GM21528 (cell line): Measurements from ENCODE around the gene IGSF21.

ENCODE experiments used
- ATAC-seq: cut with Tn5 transposase; IDR thresholded peaks from one replicate; pipeline ENCODE4 v1.9.1; 2021; ENCODE audit warnings: mild to moderate bottlenecking, moderate library complexity; ENCODE audit not compliant: unreplicated experiment, low FRiP score

IGSF21 gene

DNA sequence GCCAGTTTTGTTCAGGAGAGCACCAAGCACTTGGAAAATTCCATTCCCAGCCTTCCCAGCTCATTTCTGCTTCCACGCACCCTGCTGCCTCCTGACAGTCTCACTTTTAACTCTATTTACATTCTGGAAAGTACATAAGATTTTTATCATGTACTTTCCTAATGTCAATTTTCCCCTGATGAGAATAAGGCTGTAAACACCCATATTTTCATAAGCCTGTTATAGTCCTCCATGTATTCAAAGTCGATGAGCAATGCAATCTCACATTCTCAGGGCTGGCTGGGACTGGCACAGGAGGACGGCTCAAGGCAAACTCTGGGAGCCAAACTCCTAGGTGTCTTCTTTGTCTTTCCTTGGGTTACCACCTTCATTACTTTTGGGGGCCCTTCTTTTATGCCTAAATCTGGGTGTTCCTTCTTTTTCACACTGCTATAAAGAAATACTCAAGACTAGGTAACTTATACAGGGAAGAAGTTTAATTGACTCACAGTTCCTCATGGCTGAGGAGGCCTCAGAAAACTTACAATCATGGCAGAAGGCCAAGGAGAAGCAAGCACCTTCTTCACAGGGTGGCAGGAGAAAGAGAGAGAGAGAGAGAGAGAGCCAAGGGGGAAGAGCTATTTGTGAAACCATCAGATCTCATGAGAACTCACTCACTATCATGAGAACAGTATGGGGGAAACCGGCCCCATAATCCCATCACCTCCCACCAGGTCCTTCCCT, 94.6 kb downstream of the IGSF21 start:
- no peak for ATAC-seq

DNA sequence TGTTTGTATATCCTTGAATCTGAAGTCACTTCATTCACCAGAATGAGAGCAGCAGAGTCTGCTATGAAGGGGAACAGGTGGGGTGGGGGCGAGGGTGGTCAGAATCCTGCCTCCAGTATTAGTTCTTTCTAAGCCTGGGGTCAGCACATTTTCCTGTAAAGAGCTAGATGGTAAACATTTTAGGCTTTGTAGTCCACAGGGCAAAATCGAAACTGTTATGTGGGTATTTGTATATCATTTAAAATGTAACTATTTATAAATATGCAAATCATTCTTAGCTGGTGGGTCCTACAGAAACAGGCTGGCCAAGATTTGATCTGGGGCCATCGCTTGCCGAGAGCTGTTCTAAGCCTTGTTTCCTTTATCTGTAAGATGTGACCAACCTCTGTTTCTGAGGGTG, 96.0 kb downstream of the IGSF21 start:
- no peak for ATAC-seq

DNA sequence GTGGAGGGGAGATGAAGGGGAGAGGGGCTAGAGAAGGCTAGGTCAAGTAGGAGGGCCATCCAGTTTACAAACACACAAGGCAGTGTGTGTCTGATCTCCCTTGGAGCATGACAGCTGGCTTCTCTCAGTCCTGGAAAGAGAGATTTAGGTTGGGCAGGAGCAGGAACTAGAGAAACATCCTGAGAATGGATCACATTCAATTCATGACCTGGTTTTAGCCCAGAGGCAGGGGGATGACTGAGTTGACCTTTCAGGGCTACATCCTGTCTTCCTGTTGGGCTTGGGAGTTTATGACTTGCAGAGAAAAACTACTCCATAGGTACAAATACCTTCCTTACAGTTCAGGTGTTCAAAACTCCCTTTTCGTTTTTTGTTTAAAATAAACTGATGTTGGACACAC, 97.0 kb downstream of the IGSF21 start:
- no peak for ATAC-seq

DNA sequence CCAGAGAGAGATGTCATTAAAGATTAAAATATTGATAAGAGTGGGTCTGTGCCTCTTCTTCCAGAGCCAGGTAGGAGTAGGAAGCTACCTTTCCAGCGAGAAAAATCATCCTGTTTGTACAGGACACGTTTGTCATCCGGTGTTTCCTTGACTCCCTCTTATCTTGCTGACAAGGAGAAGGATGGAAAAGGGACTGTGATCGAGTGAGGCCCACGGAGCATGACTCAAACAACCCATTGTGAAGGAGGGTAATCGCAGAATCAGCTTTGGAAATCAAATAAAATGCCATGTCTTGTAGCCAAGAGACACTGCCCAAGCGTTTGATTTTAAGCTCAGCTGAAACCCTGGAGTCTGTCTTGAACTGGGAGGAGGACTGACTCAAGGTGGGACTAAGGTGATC, 97.7 kb downstream of the IGSF21 start:
- no peak for ATAC-seq

DNA sequence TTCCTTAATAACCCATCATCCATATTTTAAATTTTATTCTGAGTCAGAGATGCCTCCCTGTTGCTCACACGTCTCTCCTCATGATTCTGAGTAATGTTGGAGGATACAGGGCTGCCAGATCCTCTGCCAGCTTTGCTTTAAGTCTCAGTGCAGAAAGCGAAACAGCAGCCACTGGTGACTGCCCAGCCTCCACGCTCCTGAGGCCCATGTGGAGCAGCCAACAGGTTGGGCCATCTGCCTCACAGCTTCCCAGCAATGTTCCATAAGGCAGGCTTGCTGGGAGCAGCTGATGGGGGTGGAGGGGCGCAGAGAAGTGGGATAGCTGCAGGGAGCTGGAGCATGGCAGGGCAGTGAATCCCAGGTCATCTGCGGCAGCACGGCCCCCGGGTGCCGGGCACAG, 104.2 kb downstream of the IGSF21 start:
- ATAC-seq = no peak

DNA sequence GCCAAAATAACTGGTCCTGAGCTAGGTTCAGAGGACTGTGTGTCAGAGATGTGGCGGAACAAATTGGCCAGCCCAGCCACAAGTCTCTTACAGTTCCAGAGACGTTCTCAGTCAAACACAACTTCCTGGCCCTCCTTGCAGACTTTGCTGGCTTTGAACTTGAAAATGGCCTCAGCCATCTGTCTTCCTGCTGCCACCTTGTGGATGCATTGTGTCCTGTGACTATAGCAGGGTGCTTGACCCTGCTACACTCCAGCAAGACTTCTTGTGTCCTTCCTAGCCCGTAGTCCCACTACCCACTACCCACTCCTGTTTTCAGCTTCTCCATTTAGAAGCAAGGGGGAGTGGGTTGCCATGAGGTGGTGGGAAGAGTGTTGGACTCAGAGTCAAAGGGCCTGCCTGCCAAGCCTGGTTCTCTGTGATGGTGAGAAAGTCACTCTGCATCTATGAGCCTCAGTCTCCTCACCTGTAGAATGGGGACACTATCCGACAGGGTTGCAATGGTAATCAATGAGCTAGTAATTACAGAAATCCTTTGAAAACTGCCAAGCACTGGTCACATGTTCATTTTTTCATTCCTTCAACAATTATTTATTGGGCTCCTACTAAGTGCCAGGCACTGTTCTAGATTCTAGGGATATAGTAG, 109.9 kb downstream of the IGSF21 start:
- no peak for ATAC-seq

DNA sequence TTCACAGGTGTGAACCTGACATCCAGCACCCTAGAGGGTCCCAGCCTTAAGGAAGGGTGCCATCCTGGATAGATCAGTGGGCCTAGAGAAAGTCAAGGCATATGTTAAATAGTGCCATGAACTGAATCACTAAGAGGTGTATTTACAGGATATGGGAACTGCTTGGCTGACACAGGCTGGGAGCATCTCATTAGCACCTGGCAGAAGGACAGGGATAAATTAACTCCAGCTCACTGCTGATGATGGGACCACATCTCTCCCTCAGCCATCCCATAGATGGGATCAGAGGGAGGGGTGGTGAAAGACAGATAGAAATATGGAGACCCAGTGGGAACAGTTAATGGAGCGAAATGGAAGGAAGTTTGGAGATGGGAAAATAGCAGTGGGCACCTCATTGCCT, 122.0 kb downstream of the IGSF21 start:
- no peak for ATAC-seq

DNA sequence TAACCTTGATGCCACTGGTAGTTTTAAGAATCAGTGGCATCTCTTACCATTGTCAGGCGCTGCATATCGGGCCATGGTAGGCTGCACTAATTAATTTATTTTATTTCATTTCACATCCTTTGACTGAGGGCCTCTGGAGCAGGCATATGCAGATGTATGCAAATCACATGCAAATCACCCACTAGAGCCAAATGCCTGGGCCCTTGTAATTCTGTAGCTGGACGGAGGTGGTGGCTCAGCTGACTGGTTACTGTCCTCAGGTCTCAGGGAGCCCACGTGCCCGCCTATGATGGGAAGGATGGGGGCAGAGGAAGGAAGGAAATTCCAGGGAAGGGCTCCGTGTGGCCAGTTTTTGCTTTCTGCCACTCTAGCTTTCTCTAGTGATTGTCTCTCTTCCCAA, 122.7 kb downstream of the IGSF21 start:
- ATAC-seq = no peak

DNA sequence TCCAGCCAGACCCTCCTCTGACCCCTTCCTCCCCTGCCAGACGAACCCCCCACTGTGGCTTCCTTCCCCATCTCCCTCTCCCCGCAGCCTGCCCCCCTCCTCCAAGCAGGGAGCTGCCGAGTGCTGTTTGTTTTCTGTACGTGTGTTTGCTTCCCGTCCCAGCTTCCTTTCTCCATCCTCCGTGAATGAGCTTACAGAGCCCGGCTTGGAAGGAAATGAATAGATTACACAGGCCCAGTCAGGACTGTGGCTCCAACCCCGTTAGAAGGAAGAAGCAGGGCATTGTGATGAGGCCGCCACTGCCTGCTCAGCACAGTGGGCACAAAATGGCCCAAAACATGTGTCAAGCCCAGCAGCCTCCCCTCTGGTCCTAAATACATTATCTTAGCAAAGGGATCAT, 123.2 kb downstream of the IGSF21 start:
- ATAC-seq = no peak

DNA sequence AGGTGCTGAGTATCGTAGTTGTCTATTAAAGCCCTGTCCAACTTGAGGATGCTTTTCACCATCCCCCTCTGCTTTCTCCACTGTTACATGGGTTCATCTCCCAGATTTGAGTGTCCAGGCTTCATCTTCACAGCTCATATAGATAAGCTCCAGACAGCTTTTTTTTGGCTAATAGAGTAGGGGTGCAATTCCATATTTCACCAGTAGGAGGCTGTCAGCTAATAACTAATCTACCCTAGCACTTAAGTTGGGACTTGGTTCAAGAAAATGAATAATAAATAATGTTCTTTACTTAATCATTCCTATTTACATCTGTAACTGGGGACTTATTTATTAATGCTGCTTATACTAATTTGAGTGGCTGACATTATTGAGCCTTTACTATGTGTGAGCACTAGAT, 124.5 kb downstream of the IGSF21 start:
- ATAC-seq = no peak

DNA sequence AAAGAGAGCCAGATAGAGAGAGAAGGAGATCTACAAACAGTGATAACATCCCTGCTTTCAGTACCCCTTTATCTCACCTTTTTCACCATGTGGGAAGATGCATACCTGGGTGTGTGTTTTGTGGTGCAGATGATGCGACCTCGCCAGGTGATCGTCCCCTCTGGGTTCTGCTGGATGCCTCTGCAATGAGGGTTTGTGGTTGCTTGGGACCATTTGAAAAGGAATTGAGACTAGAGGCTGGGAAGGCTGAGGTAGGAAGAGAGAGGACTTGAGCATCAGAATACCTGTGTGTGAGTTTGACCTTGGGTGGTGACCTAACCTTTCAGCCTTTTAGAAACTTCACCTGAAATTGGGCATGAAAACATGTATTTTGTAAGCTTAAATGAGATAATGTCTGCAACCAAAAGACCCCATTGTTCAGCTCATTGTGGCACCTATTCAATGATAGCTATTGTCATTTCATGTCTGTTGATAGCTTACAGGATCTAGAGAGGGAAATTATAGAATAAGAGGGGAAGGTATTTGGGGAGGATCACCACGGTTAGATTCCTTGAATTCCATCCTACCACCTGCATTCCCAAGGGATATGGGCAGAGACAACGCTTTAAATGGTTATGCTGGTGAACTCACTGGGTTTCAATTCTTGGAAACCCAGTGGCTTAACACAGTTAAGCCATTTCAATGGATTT, 125.7 kb downstream of the IGSF21 start:
- ATAC-seq = no peak

DNA sequence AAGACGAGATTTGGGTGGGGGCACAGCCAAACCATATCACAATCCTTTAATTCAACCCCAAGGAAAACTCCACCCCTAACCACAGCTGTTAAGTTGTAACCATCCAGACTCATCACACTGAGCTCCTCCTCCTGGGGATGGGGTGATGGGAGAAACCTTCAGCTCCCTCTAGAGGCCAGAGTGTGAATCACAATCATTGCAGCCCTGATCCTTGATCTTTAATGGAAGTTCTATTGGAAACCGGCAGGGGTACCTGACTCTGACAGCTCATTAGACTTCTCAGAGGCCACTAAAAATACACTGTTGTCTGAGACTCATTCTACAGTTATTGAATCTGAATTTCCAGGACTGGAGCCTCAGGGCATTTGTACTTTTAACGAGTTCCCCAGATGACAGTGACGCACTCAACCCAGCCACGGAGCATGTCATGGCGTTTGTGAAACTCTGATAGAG, 127.2 kb downstream of the IGSF21 start:
- ATAC-seq = no peak

DNA sequence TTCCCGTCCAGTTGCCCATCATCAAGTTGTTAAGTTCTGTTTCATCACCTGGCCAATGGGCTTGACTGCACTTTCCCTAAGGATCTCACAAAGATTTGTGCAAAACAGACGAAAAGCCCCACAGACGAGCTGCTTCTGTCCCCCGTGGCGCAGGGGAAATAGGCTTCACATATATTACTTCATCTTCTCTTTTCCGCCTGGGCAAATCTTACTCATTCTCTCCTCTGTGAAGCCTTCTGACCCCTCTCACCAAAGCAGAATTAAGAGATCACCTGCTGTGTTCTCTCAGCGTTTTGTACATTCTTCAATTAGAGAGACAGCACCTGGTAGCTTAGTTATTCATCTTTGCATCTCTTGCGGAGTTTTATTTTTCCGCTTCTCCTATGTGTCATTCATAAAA, 129.8 kb downstream of the IGSF21 start:
- no peak for ATAC-seq

DNA sequence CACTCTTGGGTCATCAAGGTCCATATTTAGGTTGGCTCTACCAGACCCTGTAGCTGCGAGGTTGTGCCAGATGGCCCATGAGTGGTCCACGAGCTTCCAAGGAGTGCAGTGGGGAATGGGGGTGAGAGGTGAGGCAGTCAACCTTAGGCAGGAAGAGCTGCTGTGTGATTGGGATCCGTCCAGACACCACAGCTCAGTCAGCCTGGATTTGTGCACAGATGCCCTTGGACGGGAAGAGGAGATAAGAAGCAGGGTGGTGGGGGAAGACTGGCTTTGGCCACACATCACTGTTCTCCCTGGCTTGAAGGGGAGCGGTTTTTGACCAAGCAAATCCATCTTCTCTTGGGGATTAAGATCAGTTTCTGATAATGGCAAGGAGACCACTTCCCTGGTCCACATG, 130.6 kb downstream of the IGSF21 start:
- ATAC-seq = no peak

DNA sequence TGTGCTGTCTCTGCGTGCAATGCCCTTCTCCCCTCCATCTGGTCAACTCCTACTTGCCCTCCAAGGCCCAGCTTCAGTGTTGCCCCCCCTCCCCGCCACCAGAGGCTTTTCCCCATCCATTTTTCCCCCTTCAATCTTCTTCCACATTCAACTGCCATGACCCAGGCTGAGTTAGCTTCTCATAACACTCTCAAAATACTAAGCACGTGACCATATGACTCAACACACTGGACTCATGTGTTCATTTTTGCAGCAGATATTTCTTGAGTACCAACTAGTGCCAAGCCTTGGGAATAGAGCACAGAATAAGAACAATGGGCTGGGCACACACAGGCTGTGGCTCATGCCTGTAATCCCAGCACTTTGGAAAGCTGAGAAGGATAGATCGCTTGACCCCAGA, 132.1 kb downstream of the IGSF21 start:
- ATAC-seq = no peak

DNA sequence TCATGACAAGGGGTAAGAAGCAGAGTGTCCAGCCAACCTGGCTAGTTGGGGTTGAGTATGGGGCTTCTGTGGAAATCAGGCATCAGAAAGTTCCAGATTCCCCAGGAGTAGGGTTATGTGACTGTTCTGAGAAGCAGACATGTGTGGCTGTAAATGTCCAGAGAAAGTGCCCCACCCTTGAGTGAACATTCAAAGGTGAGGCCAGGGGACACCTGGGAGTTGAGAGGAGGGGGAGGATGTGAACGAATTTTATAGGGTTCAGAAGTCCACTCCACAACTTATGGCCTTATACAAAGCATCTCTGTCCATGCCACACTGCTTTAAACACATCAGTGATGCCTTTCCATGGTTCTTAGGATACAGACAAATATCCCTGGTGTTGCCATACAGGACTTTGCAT, 133.3 kb downstream of the IGSF21 start:
- ATAC-seq = no peak

DNA sequence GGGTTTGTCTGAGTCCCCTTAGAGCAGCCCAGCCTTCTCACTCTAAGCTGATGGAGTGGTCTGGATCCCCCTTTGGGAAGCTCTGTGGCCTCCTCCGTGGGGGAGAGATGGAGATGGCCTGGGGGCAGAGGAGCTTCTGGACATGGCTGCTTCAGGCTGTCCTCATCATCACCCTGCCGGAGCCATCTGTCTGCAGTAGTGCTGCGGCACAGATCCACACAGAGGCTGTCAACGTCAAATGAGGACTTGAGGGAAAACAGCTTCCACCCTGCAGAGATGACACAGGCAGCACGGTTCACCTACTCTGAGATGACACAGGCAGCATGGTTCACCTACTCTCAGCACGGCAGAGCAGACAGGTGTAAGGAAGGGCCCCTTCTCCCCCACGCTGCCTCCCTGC, 134.3 kb downstream of the IGSF21 start:
- ATAC-seq = no peak

DNA sequence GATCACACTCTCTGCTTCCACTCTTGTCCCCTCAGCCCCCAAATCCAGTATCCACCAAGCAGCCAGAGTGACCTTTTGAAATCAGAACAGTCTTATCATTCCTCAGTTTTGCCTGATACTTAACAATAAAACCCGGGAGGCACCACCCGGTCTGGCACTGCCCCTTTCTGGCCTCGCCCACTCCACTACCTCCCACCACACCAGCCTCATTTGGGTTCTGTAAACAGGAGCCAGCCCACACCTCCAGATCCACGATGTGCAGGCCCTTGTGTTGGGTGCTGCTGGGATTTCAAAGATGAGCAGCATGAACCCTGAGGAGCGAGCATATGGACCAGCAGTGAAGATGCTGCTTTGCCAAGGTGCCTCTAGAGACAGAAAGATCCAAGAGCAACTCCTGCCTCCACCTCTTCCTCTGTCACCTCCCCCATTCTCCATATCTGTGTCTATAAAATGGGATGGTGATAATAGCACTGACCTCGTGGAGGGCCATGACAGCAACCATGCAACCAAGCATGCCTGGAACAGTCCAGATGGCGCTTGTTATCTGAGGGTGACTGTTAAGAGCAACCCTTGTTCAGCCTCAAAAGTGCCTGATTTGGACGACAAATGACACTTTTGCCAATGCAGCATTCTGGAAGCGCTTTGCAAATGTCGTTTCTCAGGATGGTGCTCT, 136.0 kb downstream of the IGSF21 start:
- ATAC-seq = no peak

DNA sequence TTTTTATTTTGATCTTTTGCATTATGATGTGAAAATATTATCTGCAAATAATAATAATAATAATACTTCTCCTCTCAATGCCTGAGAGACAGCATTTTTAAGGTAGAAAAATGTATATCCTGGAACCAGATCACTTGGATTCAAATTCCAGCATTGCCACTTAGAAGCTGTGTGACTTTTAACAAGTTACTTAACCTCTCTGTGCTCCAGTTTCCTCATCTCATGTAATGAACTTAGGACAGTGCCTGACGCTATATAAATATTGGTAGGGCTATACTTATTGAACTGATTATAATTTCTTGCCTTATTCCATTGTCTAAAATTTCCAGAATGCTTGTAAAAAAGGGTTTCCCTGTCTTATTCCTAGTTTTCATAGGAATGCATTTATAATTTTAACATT, 137.2 kb downstream of the IGSF21 start:
- ATAC-seq = no peak

DNA sequence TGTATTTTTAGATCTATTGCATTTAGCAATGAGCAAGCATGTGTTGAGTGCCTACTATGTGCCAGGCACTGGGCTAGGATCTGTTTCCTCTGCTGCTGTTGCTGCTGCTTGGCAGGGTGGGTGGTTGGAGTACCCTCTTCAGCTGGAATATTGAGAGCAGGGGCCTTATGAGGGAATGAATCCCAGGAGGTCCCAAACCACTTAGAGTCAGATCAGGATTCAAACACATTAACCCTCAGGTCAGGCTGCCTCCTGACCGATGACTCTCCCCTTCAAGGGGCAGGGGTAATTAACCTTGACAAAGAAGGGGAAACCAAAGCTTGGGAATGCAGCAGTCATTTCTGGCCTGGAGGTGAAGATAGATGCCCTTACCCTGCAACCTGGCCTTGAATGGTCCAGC, 138.0 kb downstream of the IGSF21 start:
- ATAC-seq = no peak

DNA sequence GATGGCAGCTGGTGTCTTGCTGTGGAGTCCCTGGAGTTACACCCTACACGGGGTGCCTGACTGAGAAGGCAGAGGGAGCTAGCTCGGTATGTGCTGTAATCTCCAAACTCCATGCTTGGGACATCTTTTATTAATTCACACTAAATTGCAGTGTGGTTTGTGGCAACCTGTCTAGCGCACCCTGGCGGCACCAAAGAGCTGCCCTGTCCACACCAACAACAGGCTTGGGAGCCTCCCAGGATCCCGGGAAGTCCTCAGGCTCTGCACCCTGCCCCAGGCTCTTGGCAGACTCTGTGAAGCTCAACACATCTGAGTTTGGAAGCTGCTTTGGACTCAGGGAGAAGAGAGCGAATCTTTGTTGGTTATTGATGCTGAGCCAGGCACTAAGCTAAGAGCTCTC, 138.9 kb downstream of the IGSF21 start:
- ATAC-seq = no peak
